Right lobe of liver (tissue), 6 donors: ENCODE data around the gene GLIS1. TPM values are rescaled to one million over a fixed set of nuclear protein-coding genes. Genes with fewer than 3 reads are reported as not detected.

Source experiments
- ATAC-seq, 4 donors: fragments of 200-7000 bp; cut with Tn5 transposase; one replicate each; pipeline ENCODE4 v1.9.1; 2020; ENCODE audit warnings: mild to moderate bottlenecking in 4 of 4, moderate library complexity in 4 of 4
- DNase-seq, 3 donors: peaks; one replicate each; pipeline ENCODE4 v3.0.0-alpha.2; 2020
- H3K27ac ChIP-seq, 3 donors: fragments of 200-600 bp; one replicate each; pipeline ENCODE4 v1.8.0; 2022
- H3K27me3 ChIP-seq, 2 donors: fragments of 200-600 bp; one replicate each; pipeline ENCODE4 v1.8.0; 2022
- H3K36me3 ChIP-seq, 4 donors: fragments of 200-600 bp; sonication (generic) in 1 of 4; one replicate each; pipeline versions ENCODE4 v1.5.1 to v1.8.0; 2017 to 2022; ENCODE audit warnings: control low read depth in 1 of 4
- H3K4me1 ChIP-seq, 4 donors: fragments of 200-600 bp; sonication (generic) in 1 of 4; one replicate each; pipeline versions ENCODE4 v1.5.1 to v1.8.0; 2017 to 2022; ENCODE audit warnings: control low read depth in 1 of 4
- H3K4me3 ChIP-seq, 3 donors: fragments of 200-600 bp; one replicate each; pipeline ENCODE4 v1.8.0; 2022
- H3K9me3 ChIP-seq, 4 donors: fragments of 200-600 bp; sonication (generic) in 1 of 4; one replicate each; pipeline versions ENCODE4 v1.5.1 to v1.8.0; 2017 to 2022; ENCODE audit warnings: control low read depth in 1 of 4
- CTCF ChIP-seq, 4 donors: fragments of 200-600 bp in 3 of 4; fragments of 450-650 bp in 1 of 4; IDR thresholded peaks; one replicate each; pipeline versions ENCODE4 v1.5.1 to v1.8.0; 2016 to 2022; ENCODE audit warnings: antibody characterized with exemption in 4 of 4, mild to moderate bottlenecking in 2 of 4
- POLR2A ChIP-seq: fragments of 450-650 bp; IDR thresholded peaks from one replicate; pipeline ENCODE4 v1.6.1; 2017; ENCODE audit warnings: antibody characterized with exemption, mild to moderate bottlenecking
- WGBS: methylation state at CpG from one replicate; pipeline ENCODE4 v1.1.6; 2018; ENCODE audit warnings: low coverage, low lambda C conversion rate; ENCODE audit not compliant: insufficient coverage; ENCODE audit errors: missing lambda C conversion rate; 5-methylcytosine and 5-hydroxymethylcytosine counted together
- intact Hi-C, 2 donors: fragments of 100-400 bp; cut with DNase I; formaldehyde crosslinking; loops; one replicate each; pipeline versions ENCODE4 v1.11.2 to v1.14.1; 2022
- total RNA-seq, 6 experiments: library from RNA; depleted of rRNA in 2 of 6; stranded (reverse); fragments of >200 nt in 2 of 6; fragmentation: NEBNext Ultra II Directional in 3 of 6; extraction: Animal tissue kit (Norgen Biotek cat#: 25700) in 3 of 6; gene quantifications; one replicate each; pipeline versions ENCODE4 v1.1.0 to v1.2.4, GENCODE V29; 2016 to 2023
- donor health status: DM: no; HTN: yes; CAD: no.
- donor health status: DM: no; HTN: no; CAD: no.
- donor health status: DM: no; HTN: no; CAD: no.
- donor health status: DM: no; HTN: yes; CAD: no.
- donor health status: DM: no; HTN: yes; CAD: no.

The GLIS1 gene
- total RNA-seq, 6 experiments from 2014 or later, result not detected

- TF ChIP-seq CTCF (IDR thresholded peaks at IDR 0.05) (no peak), POLR2A (no peak)
- intact Hi-C loops, result no loop called here
- 58% methylated on average over 2 of the region's 4 CpGs for WGBS
- H3K9me3 ChIP-seq, result no peaks in the 10 kb centered on the region
- DNase-seq, result peak in 1 of 3 donors; percentile 3
- H3K27me3 ChIP-seq, result no peaks in the 10 kb centered on the region
- no peak overlapping the region for H3K27ac ChIP-seq
- H3K4me3 ChIP-seq, result no peak overlapping the region
- H3K4me1 ChIP-seq, result no peaks in the 10 kb centered on the region
- no peaks in the 10 kb centered on the region for H3K36me3 ChIP-seq
- ATAC-seq, result no peak
These were observed 151.5 kb downstream of the GLIS1 start for GRCh38 chr1:53587252-53587988.

- Histone ChIP-seq H3K9me3 (no peaks in the 10 kb centered on the region), H3K27ac (no peak overlapping the region), H3K36me3 (no peaks in the 10 kb centered on the region), H3K4me3 (no peak overlapping the region), H3K27me3 (no peaks in the 10 kb centered on the region), H3K4me1 (no peaks in the 10 kb centered on the region)
- no peak for ATAC-seq
- 86% methylated on average over 1 of the region's 2 CpGs for WGBS
- intact Hi-C loops, result no loop called here
- TF ChIP-seq CTCF (IDR thresholded peaks at IDR 0.05), result no peak
- TF ChIP-seq POLR2A, result no peak
- peak in 1 of 3 donors; percentile 11 for DNase-seq
These were observed 152.2 kb downstream of the GLIS1 start for GRCh38 chr1:53586765-53587164.

- no peak for DNase-seq
- intact Hi-C loops, result no loop called here
- Histone ChIP-seq H3K27ac (no peak overlapping the region), H3K27me3 (no peaks in the 10 kb centered on the region), H3K4me1 (no peaks in the 10 kb centered on the region), H3K36me3 (no peaks in the 10 kb centered on the region), H3K9me3 (no peaks in the 10 kb centered on the region), H3K4me3 (no peak overlapping the region)
- TF ChIP-seq CTCF (IDR thresholded peaks at IDR 0.05), result no peak
- TF ChIP-seq POLR2A, result no peak
- no CpG with 5 or more reads among the region's 1 CpG for WGBS
- ATAC-seq, result no peak
These were observed 153.4 kb downstream of the GLIS1 start for GRCh38 chr1:53585565-53585964.

- ATAC-seq (peak in 3 of 4 donors; percentile 20 to 37 (median 23)), DNase-seq (peak in 1 of 3 donors; percentile 17)
These were observed 153.8 kb downstream of the GLIS1 start for GRCh38 chr1:53585129-53585528.

More at GRCh38 chr1:53585129-53585528, 153.8 kb downstream of the GLIS1 start:
- no peak overlapping the region for H3K27ac ChIP-seq
- intact Hi-C loops, result no loop called here
- H3K27me3 ChIP-seq, result no peaks in the 10 kb centered on the region
- TF ChIP-seq CTCF (IDR thresholded peaks at IDR 0.05) (no peak), POLR2A (no peak)
- H3K9me3 ChIP-seq, result no peaks in the 10 kb centered on the region
- no peaks in the 10 kb centered on the region for H3K36me3 ChIP-seq
- 19% methylated on average over 5 of the region's 5 CpGs for WGBS
- no peaks in the 10 kb centered on the region for H3K4me1 ChIP-seq
- no peak overlapping the region for H3K4me3 ChIP-seq
